ENCODE data around the gene ARSK. TPM values are rescaled to one million over a fixed set of nuclear protein-coding genes. Genes with fewer than 3 reads are reported as not detected.

The ARSK gene
- total RNA-seq, 2 experiments from 2014 or later = 5.1 to 5.2 TPM

DNA sequence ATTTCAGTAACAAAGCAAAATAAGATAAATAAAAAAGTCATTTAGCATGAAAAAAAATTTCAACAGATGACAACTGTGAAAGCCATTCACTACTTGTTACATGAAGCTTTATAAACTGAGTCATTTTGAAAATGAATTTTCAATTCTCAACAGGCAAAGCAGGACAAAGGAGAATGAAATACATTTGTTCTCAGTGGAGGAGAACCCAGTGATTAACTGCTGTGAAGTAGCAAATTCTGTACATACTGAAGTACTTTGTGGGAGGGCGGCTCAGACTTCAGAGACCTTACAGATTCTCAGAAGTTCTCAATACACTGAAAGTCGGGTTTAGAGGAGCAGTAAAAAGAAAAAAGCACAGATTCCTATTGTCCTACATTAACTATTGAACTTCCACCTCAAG is 21.8 kb upstream of the ARSK start:
- Mint-ChIP-seq H3K4me1 (peaks cover 13% of the 10 kb centered on the region), H3K27ac (no peak overlapping the region), H3K27me3 (no peaks in the 10 kb centered on the region), H3K36me3 (ENCODE audit: low read depth) (peaks cover 62% of the 10 kb centered on the region), H3K9me3 (no peaks in the 10 kb centered on the region), H3K4me3 (no peak overlapping the region)
- ChIA-PET POLR2A (no interaction called here), CTCF (interaction anchor here (0.7 to 1.2 kb wide), 2 partner anchors 10 to 11 kb away, joined by 3 to 4 read pairs; no protein-coding TSS in a partner anchor)
- no peak for DNase-seq

DNA sequence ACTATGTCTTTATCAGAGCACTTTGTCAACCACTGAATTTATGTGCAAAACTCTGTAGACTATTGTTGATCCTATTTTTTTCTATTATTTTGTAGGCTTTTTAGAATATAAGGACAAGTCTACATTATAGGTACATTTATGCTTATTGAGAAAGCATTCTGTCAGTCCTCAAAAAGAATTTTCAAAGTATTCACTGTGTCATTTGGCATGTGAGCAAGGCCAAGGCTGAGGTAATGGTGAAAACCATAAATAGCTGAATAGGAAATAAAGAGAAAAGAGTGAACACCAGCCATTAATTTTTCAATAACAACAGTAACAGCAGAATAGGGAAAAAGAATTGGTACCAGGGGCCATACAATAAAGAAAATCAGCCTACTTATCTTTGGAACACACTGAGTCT is 21.1 kb upstream of the ARSK start:
- H3K27ac Mint-ChIP-seq = no peak overlapping the region
- DNase-seq = no peak
- CTCF ChIA-PET = interaction anchor here (0.8 to 1.0 kb wide), 2 partner anchors 8 to 12 kb away, joined by 3 to 4 read pairs; no protein-coding TSS in a partner anchor
- peaks cover 57% of the 10 kb centered on the region for H3K36me3 Mint-ChIP-seq (ENCODE audit: low read depth)
- no peak overlapping the region for H3K4me3 Mint-ChIP-seq
- POLR2A ChIA-PET = no interaction called here
- no peaks in the 10 kb centered on the region for H3K27me3 Mint-ChIP-seq
- H3K9me3 Mint-ChIP-seq = no peaks in the 10 kb centered on the region
- peaks cover 13% of the 10 kb centered on the region for H3K4me1 Mint-ChIP-seq

DNA sequence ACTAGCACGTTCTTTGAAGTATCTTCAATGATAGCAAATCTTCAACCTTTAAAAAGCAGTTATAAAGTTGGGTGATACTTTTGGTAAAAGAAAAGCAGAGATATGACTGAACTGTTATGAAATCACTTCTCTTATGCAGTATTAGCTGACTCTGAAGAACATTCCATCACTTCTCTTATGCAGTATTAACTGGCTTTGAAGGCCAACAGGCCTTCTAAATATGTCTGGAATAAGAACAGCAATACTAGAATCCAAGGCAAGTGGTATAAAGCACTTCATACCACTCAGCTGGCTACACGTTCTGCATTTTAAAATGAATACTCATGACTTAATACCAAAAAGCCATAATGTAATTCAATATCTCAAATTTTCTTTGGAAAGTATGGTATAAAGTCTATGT is 17.4 kb upstream of the ARSK start:
- no peaks in the 10 kb centered on the region for H3K27me3 Mint-ChIP-seq

GRCh38 chr5:95543017-95543705 is 11.7 kb upstream of the ARSK start:
- no peak for DNase-seq
- Mint-ChIP-seq H3K27me3 (no peaks in the 10 kb centered on the region), H3K4me1 (peaks cover 7% of the 10 kb centered on the region), H3K9me3 (no peaks in the 10 kb centered on the region), H3K36me3 (ENCODE audit: low read depth) (peaks cover 40% of the 10 kb centered on the region), H3K4me3 (no peak overlapping the region), H3K27ac (no peak overlapping the region)
- ChIA-PET CTCF (interaction anchor here (0.9 to 2.7 kb wide), 3 partner anchors 8 to 81 kb away, joined by 3 to 6 read pairs (median 4); no protein-coding TSS in a partner anchor), POLR2A (no interaction called here)

More for the DNA sequence above, 17.4 kb upstream of the ARSK start:
- Mint-ChIP-seq H3K4me1 (peaks cover 13% of the 10 kb centered on the region), H3K27ac (no peak overlapping the region), H3K9me3 (no peaks in the 10 kb centered on the region), H3K36me3 (ENCODE audit: low read depth) (peaks cover 64% of the 10 kb centered on the region), H3K4me3 (no peak overlapping the region)
- POLR2A ChIA-PET = no interaction called here
- DNase-seq = no peak
- CTCF ChIA-PET = no interaction called here

- POLR2A ChIA-PET = no interaction called here
- Mint-ChIP-seq H3K27me3 (no peaks in the 10 kb centered on the region), H3K9me3 (no peaks in the 10 kb centered on the region), H3K4me3 (no peak overlapping the region), H3K4me1 (peaks cover 31% of the 10 kb centered on the region), H3K36me3 (ENCODE audit: low read depth) (peaks cover 38% of the 10 kb centered on the region), H3K27ac (no peak overlapping the region)
- CTCF ChIA-PET = no interaction called here
- no peak for DNase-seq
Observed at GRCh38 chr5:95549030-95549429, 5.9 kb upstream of the ARSK start.

DNA sequence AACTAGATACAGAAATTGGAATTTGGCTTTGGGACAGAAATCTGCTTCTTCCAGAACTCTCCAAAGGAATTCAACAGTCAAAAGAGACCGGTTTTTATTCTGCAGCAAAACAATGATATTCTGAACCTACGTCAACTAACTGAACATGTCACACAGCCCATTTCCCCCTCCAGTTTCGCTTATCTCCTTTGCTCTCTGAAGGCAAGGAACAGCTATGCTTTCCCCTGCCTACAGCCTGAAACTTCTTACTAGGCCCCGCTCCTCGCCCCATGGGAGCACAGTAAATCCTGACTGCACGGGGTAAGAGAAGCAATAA is 612 bp upstream of the ARSK start:
- Mint-ChIP-seq H3K4me1 (peaks cover 46% of the 10 kb centered on the region), H3K4me3 (peak overlapping the region; percentile 87), H3K27me3 (no peaks in the 10 kb centered on the region), H3K36me3 (ENCODE audit: low read depth) (peaks cover 25% of the 10 kb centered on the region), H3K27ac (peak overlapping the region; percentile 94), H3K9me3 (no peaks in the 10 kb centered on the region)
- no peak for DNase-seq
- POLR2A ChIA-PET = no interaction called here
- CTCF ChIA-PET = interaction anchor here (1.0 kb wide), 1 partner anchor 67 kb away, joined by 3 read pairs; no protein-coding TSS in a partner anchor

GRCh38 chr5:95555553-95555952 is 652 bp downstream of the ARSK start:
- no peaks in the 10 kb centered on the region for H3K27me3 Mint-ChIP-seq
- CTCF ChIA-PET = interaction anchor here (0.6 to 1.0 kb wide), 2 partner anchors 66 to 181 kb away, joined by 3 read pairs; no protein-coding TSS in a partner anchor
- no peak for DNase-seq
- peaks cover 19% of the 10 kb centered on the region for H3K36me3 Mint-ChIP-seq (ENCODE audit: low read depth)
- POLR2A ChIA-PET = no interaction called here
- peak overlapping the region; percentile 94 for H3K27ac Mint-ChIP-seq
- no peaks in the 10 kb centered on the region for H3K9me3 Mint-ChIP-seq
- H3K4me1 Mint-ChIP-seq = peaks cover 44% of the 10 kb centered on the region
- H3K4me3 Mint-ChIP-seq = peak overlapping the region; percentile 87

- ChIA-PET POLR2A (no interaction called here), CTCF (interaction anchor here (0.6 to 0.9 kb wide), 2 partner anchors 24 to 177 kb away, joined by 4 to 5 read pairs; no protein-coding TSS in a partner anchor)
- Mint-ChIP-seq H3K4me1 (peaks cover 27% of the 10 kb centered on the region), H3K4me3 (no peak overlapping the region), H3K9me3 (no peaks in the 10 kb centered on the region), H3K36me3 (ENCODE audit: low read depth) (peaks cover 5% of the 10 kb centered on the region), H3K27me3 (no peaks in the 10 kb centered on the region), H3K27ac (no peak overlapping the region)
- DNase-seq = no peak
Observed at GRCh38 chr5:95557841-95558240, 2.9 kb downstream of the ARSK start.

DNA sequence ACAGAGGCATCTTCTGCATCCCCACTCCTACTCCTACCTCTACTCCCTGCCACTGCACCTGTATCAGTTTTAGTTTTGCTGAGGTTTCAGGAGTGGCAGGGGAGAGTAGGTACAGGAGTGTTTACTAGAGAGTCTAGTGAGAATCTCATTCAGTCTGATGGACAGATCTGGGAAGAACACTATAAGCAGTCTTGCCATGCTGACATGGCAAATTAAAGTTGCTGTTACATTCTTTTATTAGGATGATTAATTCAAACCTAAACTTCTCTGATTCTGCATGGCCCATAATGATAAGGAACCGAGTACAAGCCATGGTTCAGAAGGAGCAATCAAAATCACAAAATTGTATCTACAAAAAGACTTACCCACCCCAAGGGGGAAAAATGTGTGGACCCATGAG is 7.4 kb downstream of the ARSK start:
- Mint-ChIP-seq H3K27me3 (no peaks in the 10 kb centered on the region), H3K4me1 (peaks cover 3% of the 10 kb centered on the region), H3K36me3 (ENCODE audit: low read depth) (peaks cover 7% of the 10 kb centered on the region), H3K4me3 (no peak overlapping the region), H3K27ac (no peak overlapping the region), H3K9me3 (no peaks in the 10 kb centered on the region)
- ChIA-PET CTCF (no interaction called here), POLR2A (no interaction called here)
- no peak for DNase-seq

DNA sequence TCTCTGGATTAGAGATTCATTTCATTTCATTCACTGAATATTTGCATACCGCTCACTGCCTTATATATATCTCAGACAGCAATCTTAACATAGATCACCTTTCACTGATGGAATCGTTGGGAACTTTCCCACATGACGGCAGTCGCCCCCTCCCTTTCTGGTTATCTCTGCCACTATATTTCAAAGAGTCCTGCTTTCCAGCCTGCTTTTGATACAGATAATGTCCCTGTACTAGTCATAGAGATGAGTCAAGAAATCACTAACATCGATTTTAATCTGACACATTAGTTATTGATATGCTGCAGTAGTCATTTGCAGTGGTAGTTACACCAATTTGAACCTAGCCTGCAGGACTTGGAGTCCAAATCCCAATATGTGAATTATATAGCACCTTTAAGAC is 8.5 kb downstream of the ARSK start:
- Mint-ChIP-seq H3K36me3 (ENCODE audit: low read depth) (peaks cover 14% of the 10 kb centered on the region), H3K27ac (no peak overlapping the region), H3K9me3 (no peaks in the 10 kb centered on the region), H3K4me1 (no peaks in the 10 kb centered on the region), H3K4me3 (no peak overlapping the region), H3K27me3 (no peaks in the 10 kb centered on the region)
- DNase-seq = no peak
- POLR2A ChIA-PET = no interaction called here
- CTCF ChIA-PET = no interaction called here

DNA sequence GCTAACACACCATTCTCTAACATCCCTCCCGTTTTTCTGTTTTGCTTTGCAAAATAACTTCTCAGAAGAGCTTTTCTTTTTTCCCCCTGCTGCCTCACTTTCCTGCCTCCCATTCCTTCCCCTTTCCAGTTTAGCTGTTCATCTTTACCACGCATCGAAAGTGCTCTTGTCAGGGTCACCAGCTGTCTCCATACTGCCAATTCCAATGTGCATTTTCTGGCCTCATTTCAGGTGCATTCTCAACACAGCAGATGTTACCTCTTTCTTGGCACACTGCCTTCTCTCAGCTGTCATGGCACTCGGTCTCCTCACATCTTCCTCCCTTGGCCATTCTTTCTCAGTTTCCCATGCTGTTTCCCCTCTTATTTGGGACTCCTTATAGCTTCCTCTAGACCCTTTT is 9.5 kb downstream of the ARSK start:
- no peak for DNase-seq
- Mint-ChIP-seq H3K4me1 (no peaks in the 10 kb centered on the region), H3K27me3 (no peaks in the 10 kb centered on the region), H3K4me3 (no peak overlapping the region), H3K27ac (no peak overlapping the region), H3K36me3 (ENCODE audit: low read depth) (peaks cover 14% of the 10 kb centered on the region), H3K9me3 (no peaks in the 10 kb centered on the region)
- ChIA-PET CTCF (no interaction called here), POLR2A (no interaction called here)

GRCh38 chr5:95565280-95565920 is 10.5 kb downstream of the ARSK start:
- ChIA-PET POLR2A (interaction anchor here (0.6 kb wide), 1 partner anchor 82 kb away, joined by 15 read pairs; no protein-coding TSS in a partner anchor), CTCF (no interaction called here)
- no peaks in the 10 kb centered on the region for H3K27me3 Mint-ChIP-seq
- DNase-seq = no peak
- no peaks in the 10 kb centered on the region for H3K9me3 Mint-ChIP-seq
- peaks cover 14% of the 10 kb centered on the region for H3K36me3 Mint-ChIP-seq (ENCODE audit: low read depth)
- H3K27ac Mint-ChIP-seq = no peak overlapping the region
- no peaks in the 10 kb centered on the region for H3K4me1 Mint-ChIP-seq
- H3K4me3 Mint-ChIP-seq = no peak overlapping the region

- H3K4me1 Mint-ChIP-seq = no peaks in the 10 kb centered on the region
- H3K27ac Mint-ChIP-seq = no peak overlapping the region
- no peak for DNase-seq
- ChIA-PET CTCF (no interaction called here), POLR2A (no interaction called here)
- no peak overlapping the region for H3K4me3 Mint-ChIP-seq
- H3K36me3 Mint-ChIP-seq (ENCODE audit: low read depth) = peaks cover 19% of the 10 kb centered on the region
- H3K9me3 Mint-ChIP-seq = no peaks in the 10 kb centered on the region
- no peaks in the 10 kb centered on the region for H3K27me3 Mint-ChIP-seq
Observed at GRCh38 chr5:95572016-95572415, 17.1 kb downstream of the ARSK start.
